Breast epithelium (tissue), 3 donors: ENCODE results near the gene ZNF407.

Source experiments
- CTCF ChIP-seq, 3 donors: fragments of 450-650 bp; IDR thresholded peaks; one replicate each; pipeline ENCODE4 v1.5.1; 2016 to 2017; ENCODE audit warnings: antibody characterized with exemption in 3 of 3, mild to moderate bottlenecking in 3 of 3, moderate library complexity in 3 of 3
- POLR2AphosphoS5 ChIP-seq, 3 donors: sonication (generic); formaldehyde crosslinking; IDR thresholded peaks; one replicate each; pipeline ENCODE4 v1.6.1; 2017; ENCODE audit warnings: antibody characterized with exemption in 3 of 3

GRCh38 chr18:74826572-74826971 is 228.9 kb downstream of the ZNF407 start:
- TF ChIP-seq CTCF (IDR thresholded peaks at IDR 0.05) (no peak), POLR2AphosphoS5 (IDR thresholded peaks at IDR 0.05) (no peak)
